NCI-H1092 treated with DMSO at 0.1 percent for 48 hours (cell line): ENCODE measurements around the gene NGEF.

Experiments
- DNase-seq: peaks from one replicate; lab custom pipeline; 2025; lab: John Stamatoyannopoulos, UW

Gene NGEF

GRCh38 chr2:232970051-232970450, 43.0 kb downstream of the NGEF start:
- no peak for DNase-seq

GRCh38 chr2:232967474-232967873, 45.6 kb downstream of the NGEF start:
- no peak for DNase-seq

GRCh38 chr2:232966122-232966521, 46.9 kb downstream of the NGEF start:
- no peak for DNase-seq

- DNase-seq, result no peak
Measured at GRCh38 chr2:232963913-232964312, 49.1 kb downstream of the NGEF start.

- no peak for DNase-seq
Measured at GRCh38 chr2:232960862-232961261, 52.2 kb downstream of the NGEF start.

GRCh38 chr2:232959139-232959538, 53.9 kb downstream of the NGEF start:
- no peak for DNase-seq

GRCh38 chr2:232957657-232958090, 55.4 kb downstream of the NGEF start:
- no peak for DNase-seq

GRCh38 chr2:232955856-232956255, 57.2 kb downstream of the NGEF start:
- no peak for DNase-seq

GRCh38 chr2:232954691-232955090, 58.4 kb downstream of the NGEF start:
- DNase-seq, result no peak

- no peak for DNase-seq
Measured at GRCh38 chr2:232951891-232952290, 61.2 kb downstream of the NGEF start.

- DNase-seq, result no peak
Measured at GRCh38 chr2:232951181-232951580, 61.9 kb downstream of the NGEF start.

- no peak for DNase-seq
Measured at GRCh38 chr2:232950751-232951150, 62.3 kb downstream of the NGEF start.

GRCh38 chr2:232949016-232949415, 64.0 kb downstream of the NGEF start:
- no peak for DNase-seq

- no peak for DNase-seq
Measured at GRCh38 chr2:232942831-232943230, 70.2 kb downstream of the NGEF start.

GRCh38 chr2:232941912-232942594, 71.0 kb downstream of the NGEF start:
- DNase-seq, result no peak

- DNase-seq, result no peak
Measured at GRCh38 chr2:232941400-232941799, 71.7 kb downstream of the NGEF start.

- DNase-seq, result no peak
Measured at GRCh38 chr2:232940724-232941123, 72.3 kb downstream of the NGEF start.

GRCh38 chr2:232937278-232937906, 75.7 kb downstream of the NGEF start:
- DNase-seq, result no peak

GRCh38 chr2:232931636-232932035, 81.4 kb downstream of the NGEF start:
- DNase-seq, result no peak

GRCh38 chr2:232930059-232930400, 83.0 kb downstream of the NGEF start:
- DNase-seq, result no peak

GRCh38 chr2:232929303-232930058, 83.6 kb downstream of the NGEF start:
- no peak for DNase-seq

GRCh38 chr2:232928551-232929302, 84.3 kb downstream of the NGEF start:
- DNase-seq, result no peak
